Gastroesophageal sphincter (tissue), 4 donors: ENCODE data around the gene TMEM255B. TPM values are rescaled to one million over a fixed set of nuclear protein-coding genes. Genes with fewer than 3 reads are reported as not detected.
"Not testable (repeated sequence)": the region's sequence is repeated elsewhere in the genome, so short reads cannot be mapped to it uniquely, and the experiment has no call there.

ENCODE experiments used
- ATAC-seq: fragments of 150-250 bp; one replicate; pipeline ENCODE4 v1.9.1; 2016; ENCODE audit warnings: mild to moderate bottlenecking, moderate library complexity
- H3K27ac ChIP-seq, 4 donors: fragments of 200-600 bp; sonication (generic) in 3 of 4; 1 replicate in 3 of 4; 2 replicates in 1 of 4; pipeline ENCODE4 v1.5.1; 2016 to 2019
- H3K27me3 ChIP-seq: fragments of 200-600 bp; sonication (generic); one replicate; pipeline ENCODE4 v1.5.1; 2019
- H3K36me3 ChIP-seq, 2 donors: fragments of 200-600 bp; sonication (generic); one replicate each; pipeline ENCODE4 v1.5.1; 2019; ENCODE audit warnings: control low read depth in 1 of 2
- H3K4me1 ChIP-seq, 3 donors: fragments of 200-600 bp; sonication (generic); 1 replicate in 2 of 3; 2 replicates in 1 of 3; pipeline ENCODE4 v1.5.1; 2016 to 2019; ENCODE audit warnings: control low read depth in 2 of 3
- H3K4me3 ChIP-seq, 2 donors: fragments of 200-600 bp; sonication (generic); one replicate each; pipeline ENCODE4 v1.5.1; 2019; ENCODE audit warnings: mild to moderate bottlenecking in 1 of 2, moderate library complexity in 1 of 2
- H3K9me3 ChIP-seq, 3 donors: fragments of 200-600 bp; sonication (generic); one replicate each; pipeline ENCODE4 v1.5.1; 2017 to 2019; ENCODE audit warnings: control low read depth in 2 of 3
- EP300 ChIP-seq: sonication (generic); formaldehyde crosslinking; IDR thresholded peaks from one replicate; pipeline ENCODE4 v1.6.1; 2017; ENCODE audit warnings: antibody characterized with exemption, mild to moderate bottlenecking
- POLR2A ChIP-seq, 2 donors: fragments of 450-650 bp; IDR thresholded peaks; one replicate each; pipeline ENCODE4 v1.6.1; 2017; ENCODE audit warnings: antibody characterized with exemption in 2 of 2, mild to moderate bottlenecking in 2 of 2, moderate library complexity in 1 of 2
- POLR2AphosphoS5 ChIP-seq: sonication (generic); formaldehyde crosslinking; IDR thresholded peaks from one replicate; pipeline ENCODE4 v1.6.1; 2017; ENCODE audit warnings: antibody characterized with exemption
- whole genome bisulfite sequencing, 2 donors: methylation state at CpG; one replicate each; pipeline ENCODE4 v1.1.5; 2018; ENCODE audit warnings: low coverage in 1 of 2; 5-methylcytosine and 5-hydroxymethylcytosine counted together
- total RNA-seq, 4 donors: library from RNA; depleted of rRNA; stranded (reverse); fragments of >200 nt; gene quantifications; one replicate each; pipeline ENCODE4 v1.1.0, GENCODE V29; 2016
- TF ChIP-seq, protein P1 (sequence below), 4 experiments: fragments of 200-600 bp in 2 of 4; fragments of 450-650 bp in 2 of 4; sonication (generic) in 1 of 4; IDR thresholded peaks; one replicate each; pipeline ENCODE4 v1.5.1; 2017 to 2019; ENCODE audit warnings: antibody characterized with exemption in 4 of 4, mild to moderate bottlenecking in 2 of 4, moderate library complexity in 2 of 4

Gene TMEM255B
- total RNA-seq, 4 donors from 2014 or later: 4.9 to 13.2 (median 7.8) TPM

DNA sequence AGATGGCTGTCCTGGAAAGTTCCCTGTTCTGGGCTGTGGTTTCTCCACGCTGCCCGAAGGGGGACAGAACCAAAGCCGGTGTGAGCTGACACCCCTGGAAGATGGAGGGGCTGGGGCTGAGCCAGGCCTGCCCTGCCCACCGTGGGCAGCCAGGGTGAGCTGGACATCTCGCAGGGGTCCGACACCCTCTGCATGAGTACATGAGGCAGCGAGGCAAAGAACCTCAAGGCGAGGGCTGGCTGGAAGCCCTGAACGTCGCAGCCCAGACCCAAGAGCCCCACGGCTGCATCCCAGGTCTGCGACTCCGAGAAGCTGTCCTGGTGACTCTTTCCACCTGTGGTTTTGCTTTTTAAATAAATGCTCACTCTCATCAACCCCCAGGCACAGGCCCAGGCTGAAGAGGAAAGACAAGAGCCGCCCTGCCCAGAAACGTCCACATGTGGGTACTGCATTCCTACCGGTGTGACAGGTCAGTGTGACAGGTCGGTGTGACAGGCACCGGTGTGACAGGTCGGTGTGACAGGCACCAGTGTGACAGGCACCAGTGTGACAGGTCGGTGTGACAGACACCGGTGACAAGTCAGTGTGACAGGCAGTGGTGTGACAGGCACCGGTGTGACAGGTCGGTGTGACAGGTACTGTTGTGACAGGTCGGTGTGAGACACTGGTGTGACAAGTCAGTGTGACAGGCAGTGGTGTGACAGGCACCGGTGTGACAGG, 74.2 kb downstream of the TMEM255B start:
- no peaks in the 10 kb centered on the region for H3K9me3 ChIP-seq
- peaks cover 0 to 63% of the 10 kb centered on the region in 2 donors for H3K36me3 ChIP-seq
- peaks cover 6 to 25% (median 16%) of the 10 kb centered on the region in 3 donors for H3K4me1 ChIP-seq
- peak overlapping the region in 3 of 4 donors; percentile 66 to 91 (median 70) for H3K27ac ChIP-seq
- WGBS, 2 donors: 74 to 92% methylated on average over 11 to 12 of the region's 25 CpGs
- no peak for ATAC-seq
- no peaks in the 10 kb centered on the region for H3K27me3 ChIP-seq
- no peak overlapping the region for H3K4me3 ChIP-seq
- TF ChIP-seq EP300: no peak
- no peak for TF ChIP-seq POLR2A (IDR thresholded peaks at IDR 0.05)
- TF ChIP-seq POLR2AphosphoS5: no peak

DNA sequence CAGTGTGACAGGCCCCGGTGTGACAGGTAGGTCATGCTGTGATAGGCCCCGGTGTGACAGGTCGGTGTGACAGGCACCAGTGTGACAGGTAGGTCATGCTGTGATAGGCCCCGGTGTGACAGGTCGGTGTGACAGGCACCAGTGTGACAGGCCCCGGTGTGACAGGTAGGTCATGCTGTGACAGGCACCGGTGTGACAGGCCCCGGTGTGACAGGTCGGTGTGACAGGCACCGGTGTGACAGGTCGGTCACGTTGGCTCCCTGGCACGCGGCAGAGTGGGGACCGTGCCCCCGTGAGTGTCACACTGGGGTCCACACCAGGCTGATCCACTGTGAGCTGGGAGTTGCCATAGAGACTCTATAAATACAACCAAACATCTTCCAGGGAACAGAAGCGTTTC, 75.0 kb downstream of the TMEM255B start:
- H3K4me3 ChIP-seq, H3K27me3 ChIP-seq, ATAC-seq, H3K9me3 ChIP-seq: not testable (repeated sequence)
- peaks cover 0 to 58% of the 10 kb centered on the region in 2 donors for H3K36me3 ChIP-seq
- 78% methylated on average over 6 of the region's 17 CpGs; no CpG with 5 or more reads in 1 of the 2 donors for WGBS, 2 donors
- peaks cover 12 to 32% (median 23%) of the 10 kb centered on the region in 3 donors for H3K4me1 ChIP-seq
- H3K27ac ChIP-seq: peak overlapping the region in 3 of 4 donors; percentile 66 to 91 (median 70)

DNA sequence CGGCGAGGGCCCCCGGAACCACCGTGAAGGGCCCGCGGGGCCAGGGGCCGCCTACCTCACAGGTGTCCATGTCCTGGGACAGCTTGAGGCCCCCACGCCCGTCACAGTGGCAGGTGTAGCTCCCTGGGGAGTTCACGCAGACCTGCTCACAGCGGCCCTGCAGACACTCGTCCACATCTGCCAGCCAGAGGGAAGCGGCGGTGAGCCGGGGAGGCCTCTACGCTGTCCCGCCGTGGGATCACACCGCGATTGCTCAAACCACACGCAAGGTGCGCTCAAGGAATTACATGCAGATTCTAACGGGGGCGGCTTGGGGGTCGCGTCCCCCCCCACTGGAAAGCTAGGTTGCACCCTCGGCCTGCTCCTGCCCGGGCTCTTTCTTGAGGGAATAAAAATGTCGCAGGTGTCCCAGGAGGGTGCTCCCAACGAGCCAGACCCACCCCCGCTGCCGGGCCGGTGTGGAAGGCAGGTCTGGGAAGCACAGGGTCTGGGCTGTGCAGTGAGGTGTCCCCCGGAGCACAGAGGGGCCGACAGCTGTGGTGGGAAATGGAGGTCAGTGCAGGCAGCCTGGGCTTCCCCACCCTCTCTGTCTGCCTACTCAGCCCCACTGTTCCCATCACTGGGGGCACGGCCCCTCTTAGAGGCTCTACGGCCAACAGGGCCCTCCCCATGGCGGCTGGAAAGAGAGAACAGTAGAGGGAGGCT, 75.6 kb downstream of the TMEM255B start:
- no peak for TF ChIP-seq POLR2A (IDR thresholded peaks at IDR 0.05)
- TF ChIP-seq EP300: no peak
- TF ChIP-seq, protein P1, sequence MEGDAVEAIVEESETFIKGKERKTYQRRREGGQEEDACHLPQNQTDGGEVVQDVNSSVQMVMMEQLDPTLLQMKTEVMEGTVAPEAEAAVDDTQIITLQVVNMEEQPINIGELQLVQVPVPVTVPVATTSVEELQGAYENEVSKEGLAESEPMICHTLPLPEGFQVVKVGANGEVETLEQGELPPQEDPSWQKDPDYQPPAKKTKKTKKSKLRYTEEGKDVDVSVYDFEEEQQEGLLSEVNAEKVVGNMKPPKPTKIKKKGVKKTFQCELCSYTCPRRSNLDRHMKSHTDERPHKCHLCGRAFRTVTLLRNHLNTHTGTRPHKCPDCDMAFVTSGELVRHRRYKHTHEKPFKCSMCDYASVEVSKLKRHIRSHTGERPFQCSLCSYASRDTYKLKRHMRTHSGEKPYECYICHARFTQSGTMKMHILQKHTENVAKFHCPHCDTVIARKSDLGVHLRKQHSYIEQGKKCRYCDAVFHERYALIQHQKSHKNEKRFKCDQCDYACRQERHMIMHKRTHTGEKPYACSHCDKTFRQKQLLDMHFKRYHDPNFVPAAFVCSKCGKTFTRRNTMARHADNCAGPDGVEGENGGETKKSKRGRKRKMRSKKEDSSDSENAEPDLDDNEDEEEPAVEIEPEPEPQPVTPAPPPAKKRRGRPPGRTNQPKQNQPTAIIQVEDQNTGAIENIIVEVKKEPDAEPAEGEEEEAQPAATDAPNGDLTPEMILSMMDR (IDR thresholded peaks at IDR 0.05): no peak
- no peak for TF ChIP-seq POLR2AphosphoS5
- H3K9me3 ChIP-seq: no peaks in the 10 kb centered on the region
- peaks cover 0 to 51% of the 10 kb centered on the region in 2 donors for H3K36me3 ChIP-seq
- H3K27me3 ChIP-seq: no peaks in the 10 kb centered on the region
- peak overlapping the region in 3 of 4 donors; percentile 66 to 91 (median 70) for H3K27ac ChIP-seq
- no peak for ATAC-seq
- WGBS, 2 donors: 75% methylated on average over 2 of the region's 38 CpGs; no CpG with 5 or more reads in 1 of the 2 donors
- no peak overlapping the region for H3K4me3 ChIP-seq
- H3K4me1 ChIP-seq: peaks cover 12 to 39% (median 30%) of the 10 kb centered on the region in 3 donors

DNA sequence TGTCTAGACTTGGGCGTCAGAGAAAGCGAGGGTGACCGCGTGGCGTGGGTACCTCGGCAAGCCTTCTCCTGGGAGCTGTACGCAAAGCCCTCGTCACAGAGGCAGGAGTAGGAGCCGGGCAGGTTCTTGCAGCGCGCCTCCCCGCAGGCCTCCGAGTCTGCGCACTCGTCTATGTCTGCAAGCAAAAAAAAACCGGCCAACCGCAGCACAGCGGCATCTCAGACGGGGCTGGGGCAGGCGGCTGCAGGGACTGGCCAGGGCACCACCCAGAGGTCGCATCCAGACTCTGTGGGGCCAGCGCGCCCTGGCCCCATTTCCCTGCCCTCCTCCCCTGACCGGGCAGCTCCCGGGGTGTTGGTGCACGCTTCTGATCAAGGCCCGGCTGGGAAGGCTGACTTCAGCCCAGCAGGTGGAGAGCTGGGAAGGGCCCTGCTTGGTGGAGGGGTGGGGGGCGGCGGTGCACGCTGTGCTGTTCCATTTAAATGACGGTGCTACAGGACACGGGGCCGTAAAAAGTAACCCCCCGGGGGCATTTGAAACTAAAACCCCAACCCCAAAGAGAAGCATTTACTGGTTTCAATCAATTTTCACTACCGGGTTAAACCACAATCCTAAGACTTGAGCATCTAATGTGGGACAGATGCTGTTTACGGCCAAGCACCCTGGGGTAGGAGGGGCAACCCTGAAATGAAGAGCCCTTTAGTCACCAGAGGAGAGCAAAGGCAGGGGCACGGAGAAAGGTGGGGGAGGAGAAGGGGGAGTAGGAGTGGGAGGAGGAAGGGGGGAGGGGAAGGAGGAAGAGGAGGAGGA, 76.6 kb downstream of the TMEM255B start:
- no peak for TF ChIP-seq EP300
- TF ChIP-seq, protein P1 (IDR thresholded peaks at IDR 0.05): peak in 1 of 4 experiments; percentile 4
- H3K4me1 ChIP-seq: peaks cover 15 to 49% (median 40%) of the 10 kb centered on the region in 3 donors
- no peak for ATAC-seq
- H3K27me3 ChIP-seq: no peaks in the 10 kb centered on the region
- H3K27ac ChIP-seq: peak overlapping the region in 3 of 4 donors; percentile 66 to 91 (median 70)
- peaks cover 0 to 48% of the 10 kb centered on the region in 2 donors for H3K36me3 ChIP-seq
- 56 to 90% methylated on average over 3 to 13 of the region's 37 CpGs for WGBS, 2 donors
- no peaks in the 10 kb centered on the region for H3K9me3 ChIP-seq
- H3K4me3 ChIP-seq: no peak overlapping the region

DNA sequence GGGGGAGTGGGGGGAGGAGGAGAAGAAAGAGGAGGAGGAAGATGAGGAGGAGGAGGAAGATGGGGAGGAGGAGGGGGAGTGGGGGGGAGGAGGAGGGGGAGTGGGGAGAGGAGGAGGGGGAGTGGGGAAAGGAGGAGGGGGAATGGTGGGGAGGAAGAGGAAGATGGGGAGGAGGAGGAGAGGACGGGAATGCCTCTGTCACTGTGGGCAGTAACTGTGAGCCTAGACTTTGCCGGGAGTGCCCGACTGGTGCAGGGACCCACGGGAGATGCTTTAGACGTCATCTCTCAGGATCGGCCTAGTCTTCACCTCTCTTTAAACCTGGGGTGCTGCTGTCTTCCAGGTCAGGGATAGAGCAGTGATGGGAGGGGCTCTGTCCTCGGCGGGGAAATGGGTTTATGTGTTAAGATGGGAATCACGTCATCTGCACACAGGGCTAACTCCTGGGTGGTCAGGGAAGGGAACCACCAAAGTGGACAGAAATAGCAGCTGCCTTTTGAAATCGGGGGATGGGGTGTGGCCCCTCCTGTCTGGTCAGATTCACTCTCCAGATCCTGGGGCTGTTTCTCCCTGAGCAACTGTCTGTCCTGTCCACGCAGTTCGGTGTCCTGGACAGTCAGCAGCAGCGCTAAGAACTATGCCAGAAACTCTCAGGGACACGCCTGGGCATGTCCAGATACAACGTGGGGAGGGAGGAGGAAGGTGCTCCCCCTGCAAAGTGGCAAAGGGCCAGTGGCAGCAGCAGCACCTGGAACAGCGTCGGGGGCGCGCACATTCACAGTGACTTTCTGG, 77.9 kb downstream of the TMEM255B start:
- peaks cover 0 to 39% of the 10 kb centered on the region in 2 donors for H3K36me3 ChIP-seq
- H3K4me3 ChIP-seq: peak overlapping the region in 1 of 2 donors; percentile 23
- H3K27ac ChIP-seq: peak overlapping the region; percentile 86 to 97 (median 90)
- 18 to 19% methylated on average over 11 to 16 of the region's 19 CpGs for WGBS, 2 donors
- H3K4me1 ChIP-seq: peaks cover 15 to 62% (median 44%) of the 10 kb centered on the region in 3 donors
- no peaks in the 10 kb centered on the region for H3K27me3 ChIP-seq
- peak; percentile 35 for TF ChIP-seq POLR2AphosphoS5
- no peak for TF ChIP-seq EP300
- TF ChIP-seq POLR2A (IDR thresholded peaks at IDR 0.05): no peak
- TF ChIP-seq, protein P1 (IDR thresholded peaks at IDR 0.05): no peak
- peak; percentile 72 for ATAC-seq
- no peaks in the 10 kb centered on the region for H3K9me3 ChIP-seq
